ENCODE results near the gene AKTIP.

AKTIP gene

GRCh38 chr16:53523971-53524548 lies 21.1 kb upstream of the AKTIP start:
- POLR2A ChIA-PET = no interaction called here

DNA sequence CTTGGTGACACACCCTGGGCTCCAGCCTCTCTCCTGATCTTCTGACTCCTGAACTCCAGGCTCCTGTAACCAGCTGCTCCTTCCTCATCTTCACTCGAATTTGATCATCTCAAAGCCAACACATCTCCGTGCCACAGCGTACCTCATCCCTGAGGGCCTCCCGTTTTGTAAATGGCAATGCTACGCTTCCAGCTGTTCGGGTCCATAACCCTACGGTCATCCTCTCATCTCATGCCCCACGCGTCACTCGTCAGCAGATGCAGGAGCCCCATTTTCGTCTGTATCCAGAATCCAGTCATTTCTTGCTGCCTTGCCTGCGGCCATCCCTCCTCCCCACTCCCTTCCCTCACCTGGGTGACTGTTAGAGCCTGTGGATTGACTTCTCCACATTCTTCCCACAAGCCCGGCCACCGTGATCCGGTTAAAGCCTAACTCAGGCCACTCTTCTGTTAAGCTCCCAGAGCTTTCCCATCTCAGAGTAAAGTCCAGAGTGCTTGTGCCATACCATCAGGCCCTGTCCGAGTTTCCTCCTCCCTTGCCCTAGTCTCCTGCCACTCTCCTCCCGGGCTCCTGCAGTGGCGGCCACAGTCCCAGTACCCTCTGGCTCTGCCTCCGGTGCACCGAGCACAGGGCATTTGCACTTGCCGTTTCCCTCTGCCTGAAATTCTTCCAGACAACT lies 20.3 kb upstream of the AKTIP start:
- CTCF ChIA-PET = no interaction called here

More at GRCh38 chr16:53523971-53524548, 21.1 kb upstream of the AKTIP start:
- CTCF ChIA-PET = interaction anchor here (0.8 kb wide), 1 partner anchor 26 kb away, joined by 4 read pairs; no protein-coding TSS in a partner anchor
- TF ChIP-seq, protein P1, sequence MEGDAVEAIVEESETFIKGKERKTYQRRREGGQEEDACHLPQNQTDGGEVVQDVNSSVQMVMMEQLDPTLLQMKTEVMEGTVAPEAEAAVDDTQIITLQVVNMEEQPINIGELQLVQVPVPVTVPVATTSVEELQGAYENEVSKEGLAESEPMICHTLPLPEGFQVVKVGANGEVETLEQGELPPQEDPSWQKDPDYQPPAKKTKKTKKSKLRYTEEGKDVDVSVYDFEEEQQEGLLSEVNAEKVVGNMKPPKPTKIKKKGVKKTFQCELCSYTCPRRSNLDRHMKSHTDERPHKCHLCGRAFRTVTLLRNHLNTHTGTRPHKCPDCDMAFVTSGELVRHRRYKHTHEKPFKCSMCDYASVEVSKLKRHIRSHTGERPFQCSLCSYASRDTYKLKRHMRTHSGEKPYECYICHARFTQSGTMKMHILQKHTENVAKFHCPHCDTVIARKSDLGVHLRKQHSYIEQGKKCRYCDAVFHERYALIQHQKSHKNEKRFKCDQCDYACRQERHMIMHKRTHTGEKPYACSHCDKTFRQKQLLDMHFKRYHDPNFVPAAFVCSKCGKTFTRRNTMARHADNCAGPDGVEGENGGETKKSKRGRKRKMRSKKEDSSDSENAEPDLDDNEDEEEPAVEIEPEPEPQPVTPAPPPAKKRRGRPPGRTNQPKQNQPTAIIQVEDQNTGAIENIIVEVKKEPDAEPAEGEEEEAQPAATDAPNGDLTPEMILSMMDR (IDR thresholded peaks at IDR 0.05; ENCODE audit: control extremely low read depth, extremely low read depth, low read depth, missing control alignments) = no peak
- no peak for DNase-seq (ENCODE audit: extremely low spot score)

DNA sequence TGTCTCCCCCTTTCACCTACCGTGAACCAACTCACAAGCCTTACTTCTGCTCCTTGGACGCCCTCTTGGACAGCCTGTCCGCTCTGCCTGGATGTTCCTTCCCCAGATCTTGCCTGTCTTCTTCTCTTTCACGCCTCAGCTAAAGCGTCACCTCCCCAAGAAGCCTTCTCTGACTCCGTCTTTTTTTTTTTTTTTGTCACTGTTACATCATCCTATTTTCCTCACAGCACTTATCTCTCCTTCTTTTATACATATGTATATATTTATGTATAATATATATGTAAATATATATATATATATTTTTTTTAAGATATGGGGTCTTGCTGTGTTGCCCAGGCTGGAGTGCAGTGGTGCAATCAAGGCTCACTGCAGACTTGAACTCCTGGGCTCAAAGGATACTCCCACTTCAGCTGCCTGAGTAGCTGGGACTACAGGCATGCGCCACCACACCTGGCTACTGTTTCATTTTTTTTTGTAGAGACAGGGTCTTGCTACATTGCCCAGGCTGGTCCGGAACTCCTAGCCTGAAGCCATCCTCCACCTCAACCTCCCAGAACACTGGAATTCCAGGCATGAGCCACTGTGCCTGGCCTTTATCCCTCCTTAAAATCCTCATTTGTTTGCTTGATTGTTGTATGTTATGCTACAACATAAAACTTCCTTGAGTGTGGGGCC lies 16.5 kb upstream of the AKTIP start:
- ChIA-PET CTCF (interaction anchor here (1.0 to 1.5 kb wide), 5 partner anchors 8 to 29 kb away, joined by 3 to 10 read pairs (median 3); no protein-coding TSS in a partner anchor), POLR2A (no interaction called here)
- TF ChIP-seq, protein P1 (IDR thresholded peaks at IDR 0.05; ENCODE audit: control extremely low read depth, extremely low read depth, low read depth, missing control alignments) = no peak
- DNase-seq (ENCODE audit: extremely low spot score) = no peak

More for the DNA sequence above, 20.3 kb upstream of the AKTIP start:
- POLR2A ChIA-PET = no interaction called here
- DNase-seq (ENCODE audit: extremely low spot score) = no peak
- TF ChIP-seq, protein P1 (IDR thresholded peaks at IDR 0.05; ENCODE audit: control extremely low read depth, extremely low read depth, low read depth, missing control alignments) = no peak

DNA sequence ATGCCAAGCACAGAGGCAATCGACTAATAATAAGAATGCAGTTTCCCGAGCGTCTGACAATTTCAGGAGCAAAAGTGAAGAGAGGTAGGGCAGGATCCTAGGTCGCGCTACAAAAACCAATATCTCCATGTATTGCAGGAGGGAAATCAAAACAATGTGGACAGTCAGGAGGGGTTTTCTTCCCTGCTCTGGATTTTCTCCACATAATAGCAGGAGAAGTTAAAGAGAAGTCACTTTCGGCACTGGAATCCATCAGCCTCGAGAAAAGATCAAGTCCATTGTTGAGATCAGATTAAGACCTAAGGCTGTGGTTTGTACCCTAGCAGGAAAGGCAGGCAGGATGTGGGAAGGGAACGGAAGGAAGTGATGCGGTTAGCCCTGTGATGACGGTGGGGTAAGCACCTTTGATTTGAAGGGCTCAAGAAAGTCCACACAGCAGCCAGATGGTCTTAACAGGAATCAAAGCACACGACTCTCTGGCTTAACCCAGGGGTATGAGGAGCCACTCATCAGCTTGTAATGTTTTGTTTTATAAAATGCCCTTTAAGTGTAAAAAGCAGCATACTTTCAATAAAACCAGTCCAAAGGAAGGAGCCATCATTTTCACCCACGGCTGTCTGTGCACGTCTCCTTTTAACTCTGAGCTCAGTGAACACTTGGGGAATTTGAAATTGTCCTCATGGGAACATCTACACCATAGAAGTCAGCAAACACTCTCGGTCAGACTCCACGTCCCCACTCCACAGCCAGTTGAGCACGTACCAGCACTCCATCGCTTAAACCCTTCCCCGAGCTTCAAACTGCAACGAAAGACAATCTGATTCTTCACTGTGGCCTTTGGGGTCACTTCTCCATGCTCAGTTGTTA lies 15.8 kb upstream of the AKTIP start:
- DNase-seq (ENCODE audit: extremely low spot score) = peak; percentile 72
- TF ChIP-seq, protein P1 (IDR thresholded peaks at IDR 0.05; ENCODE audit: control extremely low read depth, extremely low read depth, low read depth, missing control alignments) = no peak
- ChIA-PET POLR2A (no interaction called here), CTCF (interaction anchor here (1.0 to 1.5 kb wide), 6 partner anchors 9 to 30 kb away, joined by 3 to 10 read pairs (median 3); no protein-coding TSS in a partner anchor)

- ChIA-PET CTCF (interaction anchor here (1.2 to 1.5 kb wide), 2 partner anchors 9 to 13 kb away, joined by 3 to 10 read pairs; no protein-coding TSS in a partner anchor), POLR2A (no interaction called here)
- no peak for DNase-seq (ENCODE audit: extremely low spot score)
- TF ChIP-seq, protein P1 (IDR thresholded peaks at IDR 0.05; ENCODE audit: control extremely low read depth, extremely low read depth, low read depth, missing control alignments) = no peak
Observed at GRCh38 chr16:53517851-53518250, 14.8 kb upstream of the AKTIP start.

DNA sequence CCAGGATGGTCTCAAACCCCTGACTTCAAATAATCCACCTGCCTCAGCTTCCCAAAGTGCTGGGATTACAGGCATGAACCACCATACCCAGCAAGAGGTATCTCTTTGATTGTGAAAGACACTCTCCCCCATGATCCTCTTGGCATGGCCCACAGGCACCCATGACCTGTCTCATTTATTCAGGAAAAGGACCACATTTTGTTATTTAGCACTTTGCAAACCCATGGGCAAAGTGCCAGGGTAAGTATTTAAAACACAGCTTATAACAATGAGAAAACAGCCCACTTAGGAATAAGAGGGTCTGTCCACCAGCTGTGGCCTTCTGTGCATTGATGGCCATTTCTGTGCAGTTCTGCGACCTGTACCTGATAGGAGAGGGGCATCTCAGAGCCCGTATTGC lies 12.8 kb upstream of the AKTIP start:
- CTCF ChIA-PET = interaction anchor here (1.1 to 1.8 kb wide), 2 partner anchors 10 to 34 kb away, joined by 3 to 7 read pairs; no protein-coding TSS in a partner anchor
- POLR2A ChIA-PET = no interaction called here
- TF ChIP-seq, protein P1 (IDR thresholded peaks at IDR 0.05; ENCODE audit: control extremely low read depth, extremely low read depth, low read depth, missing control alignments) = no peak
- DNase-seq (ENCODE audit: extremely low spot score) = no peak

All from GM10248 (cell line).